ENCODE data around the gene AP1S3. TPM values are rescaled to one million over a fixed set of nuclear protein-coding genes. Genes with fewer than 3 reads are reported as not detected.

AP1S3 gene
- polyA plus RNA-seq, 2 of the 4 experiments (the other 2 are of a cell fraction), result 42.9 to 57.0 TPM

DNA sequence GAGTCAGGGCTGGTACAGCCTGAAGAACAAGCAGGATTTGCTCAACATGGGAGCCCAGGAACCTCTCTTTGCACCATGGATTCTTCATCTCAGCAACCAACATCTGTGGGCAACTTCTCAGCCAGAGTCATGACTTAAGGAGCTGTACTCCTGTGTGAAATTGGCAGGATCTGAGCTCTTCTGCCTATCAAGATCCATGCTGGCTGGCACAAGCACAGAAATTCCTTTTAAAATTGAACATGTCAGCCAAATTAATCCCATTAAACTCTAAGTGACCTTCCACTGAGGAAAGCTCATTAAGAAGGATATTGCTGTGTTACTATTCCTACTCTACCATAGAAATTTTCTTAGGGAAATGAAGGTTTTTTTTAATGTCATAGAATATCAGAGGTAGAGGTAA, 124.7 kb downstream of the AP1S3 start (continued):
- TF ChIP-seq, protein P1, sequence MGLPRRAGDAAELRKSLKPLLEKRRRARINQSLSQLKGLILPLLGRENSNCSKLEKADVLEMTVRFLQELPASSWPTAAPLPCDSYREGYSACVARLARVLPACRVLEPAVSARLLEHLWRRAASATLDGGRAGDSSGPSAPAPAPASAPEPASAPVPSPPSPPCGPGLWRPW (IDR thresholded peaks at IDR 0.05), result no peak
- TF ChIP-seq FOSL2 (IDR thresholded peaks at IDR 0.05) (no peak), FOSL2 (CRISPR knock-in tag; IDR thresholded peaks at IDR 0.05) (no peak), BHLHE40 (IDR thresholded peaks at IDR 0.05; ENCODE audit: low read depth, low read length) (no peak), CHD4 (IDR thresholded peaks at IDR 0.05; ENCODE audit: borderline replicate concordance) (no peak)

DNA sequence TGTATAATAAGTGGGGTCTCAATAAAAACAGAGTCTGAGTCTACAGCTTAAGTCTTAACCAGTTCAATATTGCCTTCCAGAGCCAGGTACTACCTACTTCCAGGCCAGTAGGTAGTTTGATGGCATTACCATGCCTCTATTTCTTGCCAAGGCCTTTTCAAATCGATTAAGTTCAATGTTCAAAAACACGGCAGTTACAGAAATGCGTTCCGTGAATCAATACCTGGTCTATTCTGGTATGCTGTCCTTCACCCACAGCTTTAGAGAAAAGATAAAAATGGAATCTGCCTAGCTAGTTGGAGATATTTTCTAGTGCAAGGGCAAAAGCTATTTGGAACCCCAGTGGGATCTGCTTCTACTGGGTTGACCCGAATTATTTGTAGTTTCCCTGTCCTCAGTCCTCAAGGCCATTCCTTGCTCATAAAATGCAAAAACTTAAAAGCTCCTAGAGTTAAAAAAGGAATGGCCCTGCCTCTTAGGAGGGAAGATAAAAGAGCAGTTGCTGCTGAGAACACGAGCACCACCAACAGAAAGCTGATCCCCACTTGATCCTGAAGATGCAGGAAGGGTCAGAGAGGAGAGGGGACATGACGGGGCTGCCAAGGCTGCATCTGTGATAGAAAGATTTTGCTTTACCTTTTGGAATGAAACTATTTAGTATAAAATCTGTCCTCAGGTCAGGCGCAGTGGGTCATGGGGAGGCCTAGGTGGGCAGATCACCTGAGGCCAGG, 125.6 kb downstream of the AP1S3 start:
- Histone ChIP-seq H3K4me3 (no peak overlapping the region), H3K9me3 (peaks cover 5% of the 10 kb centered on the region), H3K27ac (no peak overlapping the region), H3K4me1 (no peaks in the 10 kb centered on the region), H3K4me2 (no peak overlapping the region)
- ChIA-PET CTCF (interaction anchor here (1.0 kb wide), 1 partner anchor 10 kb away, joined by 3 read pairs; no protein-coding TSS in a partner anchor), POLR2A (no interaction called here)
- FAIRE-seq (no peak), DNase-seq (ENCODE audit: low read depth in 1 of 2, low spot score in 1 of 2) (no peak), ATAC-seq (no peak)
- WGBS (ENCODE audit: missing lambda C conversion rate), result 92% methylated on average over 8 of the region's 8 CpGs
- TF ChIP-seq CBX2 (IDR thresholded peaks at IDR 0.05; ENCODE audit: borderline replicate concordance, low read depth) (no peak), HOXB5 (CRISPR knock-in tag; IDR thresholded peaks at IDR 0.05) (no peak), CBX8 (IDR thresholded peaks at IDR 0.05) (no peak), HDAC2 (IDR thresholded peaks at IDR 0.05) (no peak), HOXA7 (CRISPR knock-in tag; IDR thresholded peaks at IDR 0.05) (no peak), FOSL2 (IDR thresholded peaks at IDR 0.05) (no peak), FOSL2 (CRISPR knock-in tag; IDR thresholded peaks at IDR 0.05) (no peak), MAZ (IDR thresholded peaks at IDR 0.05; ENCODE audit: borderline replicate concordance, low read depth, low read length) (no peak), RCOR1 (IDR thresholded peaks at IDR 0.05; ENCODE audit: low read depth, low read length) (no peak), EP300 (IDR thresholded peaks at IDR 0.05) (no peak), BHLHE40 (IDR thresholded peaks at IDR 0.05; ENCODE audit: low read depth, low read length) (no peak), KDM5A (IDR thresholded peaks at IDR 0.05) (no peak), PHF8 (IDR thresholded peaks at IDR 0.05; ENCODE audit: borderline replicate concordance, low read depth) (no peak), GATA3 (IDR thresholded peaks at IDR 0.05; ENCODE audit: borderline replicate concordance) (no peak), TFCP2L1 (CRISPR knock-in tag; IDR thresholded peaks at IDR 0.05) (no peak)
- TF ChIP-seq, protein P2, sequence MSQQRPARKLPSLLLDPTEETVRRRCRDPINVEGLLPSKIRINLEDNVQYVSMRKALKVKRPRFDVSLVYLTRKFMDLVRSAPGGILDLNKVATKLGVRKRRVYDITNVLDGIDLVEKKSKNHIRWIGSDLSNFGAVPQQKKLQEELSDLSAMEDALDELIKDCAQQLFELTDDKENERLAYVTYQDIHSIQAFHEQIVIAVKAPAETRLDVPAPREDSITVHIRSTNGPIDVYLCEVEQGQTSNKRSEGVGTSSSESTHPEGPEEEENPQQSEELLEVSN (IDR thresholded peaks at IDR 0.05; ENCODE audit: borderline replicate concordance, low read depth), result no peak
- TF ChIP-seq, protein P3, sequence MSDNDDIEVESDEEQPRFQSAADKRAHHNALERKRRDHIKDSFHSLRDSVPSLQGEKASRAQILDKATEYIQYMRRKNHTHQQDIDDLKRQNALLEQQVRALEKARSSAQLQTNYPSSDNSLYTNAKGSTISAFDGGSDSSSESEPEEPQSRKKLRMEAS (IDR thresholded peaks at IDR 0.05), result no peak
- TF ChIP-seq, protein P4, sequence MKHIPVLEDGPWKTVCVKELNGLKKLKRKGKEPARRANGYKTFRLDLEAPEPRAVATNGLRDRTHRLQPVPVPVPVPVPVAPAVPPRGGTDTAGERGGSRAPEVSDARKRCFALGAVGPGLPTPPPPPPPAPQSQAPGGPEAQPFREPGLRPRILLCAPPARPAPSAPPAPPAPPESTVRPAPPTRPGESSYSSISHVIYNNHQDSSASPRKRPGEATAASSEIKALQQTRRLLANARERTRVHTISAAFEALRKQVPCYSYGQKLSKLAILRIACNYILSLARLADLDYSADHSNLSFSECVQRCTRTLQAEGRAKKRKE (CRISPR knock-in tag; IDR thresholded peaks at IDR 0.05; ENCODE audit: low read depth), result no peak

Other genes starting within 250 kb of the AP1S3 start
- 10.2 and 11.6 TPM in 2 replicates for gene SCG2, start 235.2 kb downstream of the AP1S3 start, polyA plus RNA-seq (2011; rRNA removed)
- 0.42 to 0.84 TPM (median 0.76 TPM) in 3 replicates for gene SCG2, start 235.2 kb downstream of the AP1S3 start, polyA plus RNA-seq (2017; fragmentation: RNase III; extraction: RNeasy Plus Mini Kit Qiagen cat#74134 plus additional on column Dnase treatment)
- 61.5 and 70.8 TPM in 2 replicates for gene WDFY1, start 107.8 kb upstream of the AP1S3 start, polyA plus RNA-seq (2011; rRNA removed)
- 36.6 to 38.9 TPM (median 38.7 TPM) in 3 replicates for gene WDFY1, start 107.8 kb upstream of the AP1S3 start, polyA plus RNA-seq (2017; fragmentation: RNase III; extraction: RNeasy Plus Mini Kit Qiagen cat#74134 plus additional on column Dnase treatment)
- gene MRPL44, start 119.9 kb upstream of the AP1S3 start, polyA plus RNA-seq (2011; rRNA removed), result 37.8 and 39.2 TPM in 2 replicates
- gene MRPL44, start 119.9 kb upstream of the AP1S3 start, polyA plus RNA-seq (2017; fragmentation: RNase III; extraction: RNeasy Plus Mini Kit Qiagen cat#74134 plus additional on column Dnase treatment), result 39.0 to 40.7 TPM (median 40.0 TPM) in 3 replicates
- gene SERPINE2, start 201.7 kb upstream of the AP1S3 start, polyA plus RNA-seq (2011; rRNA removed), result 58.6 and 94.6 TPM in 2 replicates
- gene SERPINE2, start 201.7 kb upstream of the AP1S3 start, polyA plus RNA-seq (2017; fragmentation: RNase III; extraction: RNeasy Plus Mini Kit Qiagen cat#74134 plus additional on column Dnase treatment), result 88.2 to 107 TPM (median 97.9 TPM) in 3 replicates